NCI-H460 (cell line): ENCODE data around the gene LMX1A. TPM values are rescaled to one million over a fixed set of nuclear protein-coding genes. Genes with fewer than 3 reads are reported as not detected.

Experiments
- DNase-seq: peaks from one replicate; pipeline ENCODE4 v3.0.0-alpha.2; 2016; ENCODE audit warnings: low read depth; ENCODE audit errors: extremely low read depth
- total RNA-seq: library from RNA; depleted of rRNA; stranded (reverse); fragments of >200 nt; shearing (Covaris generic); gene quantifications from 2 replicates; pipeline ENCODE4 v1.2.3, GENCODE V29; 2014

Gene LMX1A
- total RNA-seq, 1 experiment from 2014 or later, result not detected

DNA sequence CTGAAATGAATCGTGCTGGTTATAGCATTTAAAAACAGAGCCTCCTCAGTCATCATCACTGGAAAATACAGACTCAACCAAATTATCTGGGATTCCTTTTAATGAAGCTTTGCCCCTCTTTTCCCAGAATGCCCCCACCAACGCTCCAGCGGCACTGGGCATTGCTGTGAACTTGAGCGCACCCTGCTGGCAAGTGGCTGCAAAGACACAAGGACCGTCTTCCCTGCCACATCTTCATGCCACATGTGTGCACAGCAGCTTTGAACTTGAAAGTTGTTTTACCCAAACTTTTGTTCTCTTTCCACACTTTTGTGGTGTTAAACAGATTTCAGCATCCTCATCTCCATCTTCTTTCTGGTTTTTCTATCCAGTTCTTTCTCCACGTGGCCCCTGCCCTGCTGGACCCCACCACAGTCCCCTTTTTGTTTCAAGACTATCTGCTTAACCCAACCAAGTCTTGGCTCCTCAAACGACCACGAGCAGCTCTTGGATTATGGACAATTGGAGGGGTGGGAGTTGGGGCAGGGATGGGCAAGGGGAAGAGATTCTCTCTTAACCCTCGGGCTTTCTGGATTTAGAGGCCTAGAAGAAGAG, 12.8 kb upstream of the LMX1A start:
- peak; percentile 48 for DNase-seq

DNA sequence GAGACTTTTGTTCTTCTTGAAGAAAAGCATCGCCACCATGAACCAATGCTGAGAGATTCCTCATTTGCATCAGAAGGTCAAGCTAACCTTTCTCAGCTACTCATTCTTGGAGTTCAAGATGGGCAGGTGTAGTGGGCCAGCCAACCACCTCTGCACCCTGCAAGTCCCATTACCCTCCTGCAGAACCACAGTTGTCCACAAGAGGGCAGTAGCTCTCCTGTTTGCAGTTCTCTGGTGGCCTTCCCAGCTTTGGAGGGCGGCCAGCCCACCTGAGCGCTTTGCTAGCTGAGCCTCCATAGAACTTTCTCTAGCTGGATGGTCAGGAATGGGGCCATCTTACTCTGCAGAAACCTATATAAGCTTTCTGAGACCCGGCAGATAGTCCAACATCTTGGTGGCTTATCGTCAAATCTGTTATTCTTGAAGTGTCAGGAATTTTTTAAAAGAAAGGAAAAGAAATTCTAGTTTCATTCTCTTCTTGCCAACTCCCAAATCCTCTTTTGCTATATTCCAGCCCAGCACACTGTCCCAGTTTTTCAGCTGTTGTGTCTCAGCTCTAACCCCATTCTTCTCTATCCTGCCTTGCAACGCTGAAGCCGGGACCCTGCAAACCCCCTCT, 11.0 kb upstream of the LMX1A start:
- DNase-seq, result peak; percentile 73

DNA sequence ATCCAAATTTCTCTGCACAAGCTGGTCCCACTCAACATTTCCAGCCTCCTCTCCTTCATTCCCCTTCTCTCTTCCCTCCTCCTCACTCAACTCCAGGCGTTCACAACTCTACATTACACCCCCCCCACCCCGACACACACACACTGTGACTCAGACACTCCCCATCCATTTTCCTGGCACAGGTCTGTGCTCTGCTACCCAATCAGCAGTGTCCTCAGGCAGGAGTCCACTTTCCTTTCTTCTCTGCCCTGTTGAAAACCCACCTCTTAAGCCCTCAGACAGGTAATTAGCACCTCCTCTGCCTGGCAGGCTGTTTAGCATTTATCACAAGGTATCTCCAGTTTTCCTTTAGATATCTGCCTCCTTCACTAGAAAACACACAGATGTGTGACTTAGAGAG, 8.8 kb upstream of the LMX1A start:
- DNase-seq, result no peak

DNA sequence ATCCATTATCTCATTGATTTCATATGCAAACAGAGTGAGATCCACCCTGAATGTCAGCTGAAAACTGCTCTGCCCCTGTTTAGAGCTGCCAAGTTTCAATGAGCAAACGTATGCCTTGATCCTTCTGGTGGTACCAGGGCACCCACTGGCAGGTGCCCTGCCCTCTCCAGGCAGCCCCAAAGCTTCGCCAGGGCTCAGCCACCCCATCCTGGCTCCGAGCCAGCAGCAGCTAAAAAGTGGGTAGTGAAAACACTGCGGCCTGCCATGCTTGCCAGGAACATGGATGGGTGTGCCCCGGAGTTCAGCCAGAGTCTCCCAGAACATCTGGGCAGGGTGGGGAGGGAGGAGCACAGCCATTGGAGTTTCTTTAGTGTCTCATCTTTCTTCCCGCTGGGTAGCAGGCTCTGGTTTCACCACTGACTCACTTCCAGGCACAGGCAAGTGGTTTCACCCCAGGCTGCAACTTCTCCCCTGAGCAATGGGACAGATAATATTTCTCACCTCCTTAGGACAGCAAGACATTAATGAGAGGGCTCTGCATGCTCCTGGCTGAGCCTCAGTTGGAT, 8.1 kb upstream of the LMX1A start:
- peak; percentile 27 for DNase-seq

DNA sequence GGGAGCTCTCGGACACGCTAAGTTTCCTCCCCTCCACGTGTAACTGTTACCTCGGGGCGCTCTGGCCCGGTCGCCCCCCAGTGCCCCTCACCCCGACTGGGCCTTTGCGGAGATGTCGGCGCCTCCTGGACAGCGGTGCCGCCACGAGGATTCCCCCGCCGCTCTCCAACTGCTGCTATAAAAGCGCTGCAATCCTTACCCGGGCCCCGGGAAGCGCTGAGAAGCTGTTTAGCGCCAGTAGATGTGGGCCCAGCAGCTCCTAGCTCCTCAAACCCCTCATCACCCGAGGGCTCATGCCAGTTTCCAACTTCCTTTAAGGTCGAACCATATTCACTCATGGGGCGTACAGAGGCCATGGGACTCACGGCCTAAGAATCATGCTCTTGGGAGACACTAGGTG, 361 bp upstream of the LMX1A start:
- DNase-seq, result no peak

DNA sequence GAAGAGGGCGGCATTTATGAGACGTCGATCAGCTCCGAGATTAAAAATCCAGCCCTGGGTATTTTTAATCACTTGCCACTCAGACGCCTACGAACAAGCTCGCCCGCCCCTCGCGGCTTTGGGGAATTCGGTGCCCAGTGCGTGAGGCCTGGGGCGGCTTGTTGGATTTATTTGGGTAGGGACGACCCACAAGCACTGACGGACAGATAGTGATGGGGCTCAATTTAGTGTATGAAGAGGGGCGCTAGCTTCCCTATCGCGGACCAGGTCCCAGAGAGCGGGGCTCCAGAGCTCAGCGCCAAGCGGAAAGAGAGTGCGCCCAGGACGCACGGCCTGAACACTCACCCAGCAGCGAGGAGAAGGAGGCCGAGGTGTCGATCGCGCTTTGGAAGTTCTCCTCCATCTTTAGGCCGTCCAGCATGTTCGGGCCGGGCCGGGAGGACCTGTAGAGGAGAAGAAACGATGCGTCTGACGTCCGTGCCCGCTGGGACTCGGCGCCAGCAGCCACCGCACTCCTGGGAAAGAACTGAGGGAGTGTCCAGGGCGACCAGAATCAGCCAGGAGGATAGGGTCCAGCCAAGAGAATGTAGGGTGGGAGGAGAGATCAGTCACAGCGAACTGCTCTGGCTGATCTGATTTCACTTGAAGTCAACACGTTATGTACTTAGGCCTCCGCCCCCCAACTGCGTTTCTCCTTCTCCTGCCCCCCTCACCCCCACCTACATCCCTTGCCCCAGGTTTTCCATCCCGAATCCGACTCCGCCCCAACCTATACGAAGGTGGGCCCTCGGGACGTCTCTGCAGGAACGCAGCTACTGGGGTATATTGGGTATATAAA, 1.2 kb downstream of the LMX1A start:
- DNase-seq, result no peak

DNA sequence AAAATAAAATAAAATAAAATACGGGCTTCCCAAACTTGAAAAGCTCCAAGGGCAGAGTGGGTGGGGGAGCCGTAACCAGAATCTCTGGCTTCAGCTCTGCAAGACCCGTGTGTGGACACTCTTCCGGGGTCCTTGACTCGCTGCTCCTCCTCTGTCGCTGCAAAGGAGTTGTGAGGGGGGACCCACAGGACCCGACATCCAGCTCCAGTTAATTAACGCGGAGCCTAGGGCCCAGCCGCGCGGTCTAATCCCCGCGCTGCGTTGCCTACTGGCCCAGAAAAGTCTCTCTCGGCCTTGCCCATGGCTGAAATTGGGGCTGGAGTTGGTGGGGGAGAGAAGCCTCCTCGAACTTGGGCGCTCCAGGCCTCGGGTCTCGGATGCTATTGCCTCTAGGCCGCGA, 1.8 kb downstream of the LMX1A start:
- DNase-seq, result no peak

DNA sequence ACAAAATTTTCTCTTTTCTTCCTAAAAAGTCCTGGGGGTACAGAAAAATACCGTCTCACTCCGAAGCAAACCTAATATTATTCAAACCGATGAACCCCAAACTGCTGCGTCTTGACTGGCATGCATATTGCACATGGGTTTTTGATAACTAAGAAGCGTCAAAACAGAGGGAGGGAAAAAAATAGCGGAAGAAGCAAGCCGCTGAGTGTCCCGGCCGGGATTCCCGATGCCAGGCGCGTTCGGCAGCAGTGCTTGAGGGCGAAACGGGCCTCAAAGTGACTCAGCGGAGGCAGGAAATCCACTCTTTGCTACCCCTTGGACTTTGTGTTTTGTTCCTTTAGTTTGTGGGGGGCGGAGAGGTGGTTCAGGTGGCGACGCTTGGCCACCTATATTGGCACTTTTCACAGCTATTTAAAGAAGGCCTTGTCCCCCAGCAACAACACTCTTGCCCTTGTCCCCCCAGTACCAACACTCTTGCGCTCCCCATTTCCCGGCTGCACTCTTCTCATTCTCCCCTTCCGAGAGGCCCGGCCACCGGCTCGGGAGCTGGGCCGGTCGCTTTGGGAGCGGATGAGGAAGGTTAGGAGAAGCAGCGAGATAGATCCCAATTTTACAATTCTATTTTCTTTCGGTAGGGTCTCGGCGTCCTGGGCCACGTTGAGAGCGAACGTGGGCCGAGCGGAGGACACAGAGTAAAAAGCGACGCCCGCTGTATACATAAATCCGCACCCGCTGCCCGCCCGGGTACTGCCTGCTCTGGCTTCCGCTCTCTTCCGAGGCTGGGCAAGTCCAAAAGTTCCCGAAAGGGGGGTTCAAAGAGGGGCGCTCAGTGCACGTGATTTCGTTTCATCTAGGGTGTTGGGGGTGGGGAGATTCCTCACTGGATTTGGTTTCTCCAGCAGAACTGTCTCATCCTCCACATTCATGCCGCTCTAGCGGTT, 2.5 kb downstream of the LMX1A start:
- no peak for DNase-seq

DNA sequence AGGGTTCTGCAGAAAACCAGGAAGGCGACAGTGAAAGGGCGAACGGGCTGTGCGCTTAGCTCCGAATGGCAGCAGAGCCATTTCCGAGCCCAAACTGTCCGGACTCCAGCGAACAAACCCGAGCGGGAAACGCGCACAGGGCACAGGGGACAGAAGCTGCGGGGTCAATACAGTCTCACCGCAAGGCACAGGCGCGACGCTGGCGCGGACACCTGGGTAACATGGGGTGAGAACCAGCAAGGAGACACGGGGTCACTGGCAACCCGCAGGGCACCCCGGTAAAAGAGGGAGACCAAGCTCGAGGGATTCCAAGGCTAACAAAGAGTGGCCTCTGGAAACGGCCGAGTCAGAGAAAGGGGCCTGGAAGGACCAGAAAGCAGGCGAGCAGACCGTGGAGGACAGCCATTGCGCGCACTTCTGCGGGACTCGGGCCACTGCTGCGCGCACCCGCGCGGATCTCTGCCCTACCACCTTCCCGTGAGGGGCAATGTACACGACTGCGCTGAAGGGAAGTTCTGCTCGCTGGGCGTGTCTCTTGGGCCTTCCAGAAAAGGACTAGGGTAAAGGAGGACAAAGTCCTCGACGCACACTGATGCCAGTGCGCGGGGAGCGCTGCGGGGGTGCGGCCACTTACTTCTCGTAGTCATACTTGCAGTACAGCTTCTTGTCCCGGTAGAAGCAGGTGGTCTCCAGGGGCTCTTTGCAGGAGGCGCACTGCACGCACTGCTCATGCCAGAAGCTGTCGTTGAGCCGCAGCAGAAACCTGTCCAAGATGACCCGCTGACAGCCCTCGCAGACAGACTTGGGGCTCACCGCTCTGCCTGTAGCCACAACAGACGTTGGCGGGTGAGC, 3.8 kb downstream of the LMX1A start:
- no peak for DNase-seq

DNA sequence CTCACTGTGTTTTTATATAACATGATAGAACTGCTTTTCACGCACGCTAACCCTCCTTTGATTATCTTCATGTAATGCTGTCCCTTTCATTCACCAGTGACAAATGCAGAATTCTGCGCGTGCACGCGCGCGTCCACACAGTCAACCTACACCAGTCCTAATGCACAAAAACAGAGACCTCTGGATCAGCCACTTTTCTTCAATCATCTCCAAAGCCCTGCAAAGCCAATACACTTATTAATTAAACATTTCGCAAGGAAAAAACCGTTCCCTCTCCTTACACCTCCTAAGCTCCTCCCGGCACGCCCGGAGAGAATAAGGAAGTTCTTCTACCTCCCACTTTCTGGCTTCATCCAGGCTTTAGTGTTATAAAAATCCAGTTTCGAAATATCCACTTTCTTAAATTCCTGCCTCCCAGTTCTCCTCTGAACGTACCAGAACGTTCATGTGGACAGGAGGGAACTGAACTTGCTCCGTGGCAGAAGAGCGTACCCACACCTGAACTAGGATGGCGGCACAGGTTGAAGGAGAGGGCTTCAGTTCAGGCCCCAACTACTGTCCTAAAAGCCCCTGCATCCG, 4.6 kb downstream of the LMX1A start:
- DNase-seq, result no peak

DNA sequence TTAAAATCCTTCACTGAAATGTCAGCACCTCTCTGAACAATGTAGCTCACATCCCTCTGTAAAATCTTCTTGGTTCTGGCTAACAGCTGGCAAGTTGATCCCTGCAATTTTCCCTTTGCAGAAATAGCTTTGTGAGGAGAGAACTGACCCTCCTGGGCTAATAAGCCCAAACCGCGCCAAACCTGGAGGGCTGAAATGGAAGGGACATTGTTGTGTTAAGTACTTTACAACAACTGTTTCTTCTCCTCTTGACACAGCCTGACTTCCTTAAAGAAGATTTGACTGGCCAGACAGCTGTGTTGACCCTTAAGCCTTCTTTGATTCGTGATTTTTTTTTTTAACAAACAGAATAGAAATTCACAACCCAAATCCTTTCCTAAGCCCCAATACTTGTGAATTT, 5.7 kb downstream of the LMX1A start:
- no peak for DNase-seq

DNA sequence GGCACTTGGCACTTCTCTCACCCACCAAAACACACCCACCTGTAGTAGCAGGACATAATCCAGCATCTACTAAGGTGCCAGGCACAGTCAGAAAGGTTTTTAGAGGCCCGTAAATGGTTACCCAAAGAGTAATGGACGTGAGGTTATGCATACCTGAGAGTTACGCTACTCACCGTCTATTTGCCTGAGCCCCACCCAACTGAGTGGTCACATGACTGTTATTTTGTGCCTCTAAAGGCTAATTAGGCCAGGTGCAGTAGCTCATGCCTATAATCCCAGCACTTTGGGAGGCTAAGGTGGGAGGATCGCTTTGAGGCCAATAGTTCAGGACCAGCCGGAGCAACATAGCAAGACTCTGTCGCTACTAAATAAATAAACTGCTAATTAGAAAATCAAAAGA, 11.0 kb downstream of the LMX1A start:
- DNase-seq, result no peak

DNA sequence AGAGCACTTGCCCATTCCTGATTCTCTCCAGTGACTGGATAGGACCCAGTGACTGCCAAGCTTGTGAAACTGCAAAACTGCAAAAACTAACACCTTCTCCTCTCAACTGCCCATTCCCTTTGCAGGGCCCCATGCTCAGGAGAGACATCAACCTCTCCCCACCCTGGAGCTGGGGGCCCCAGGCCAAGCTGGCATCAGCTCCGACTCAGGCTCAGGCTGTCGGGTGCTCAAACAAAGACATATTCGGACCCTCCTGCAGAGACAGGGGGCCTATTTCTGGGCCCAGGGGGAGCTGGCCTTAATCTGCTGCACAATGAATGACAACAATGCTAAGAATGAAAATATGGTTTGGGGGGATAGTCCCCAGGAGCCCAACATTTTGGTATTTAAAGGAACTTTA, 11.8 kb downstream of the LMX1A start:
- DNase-seq, result no peak

DNA sequence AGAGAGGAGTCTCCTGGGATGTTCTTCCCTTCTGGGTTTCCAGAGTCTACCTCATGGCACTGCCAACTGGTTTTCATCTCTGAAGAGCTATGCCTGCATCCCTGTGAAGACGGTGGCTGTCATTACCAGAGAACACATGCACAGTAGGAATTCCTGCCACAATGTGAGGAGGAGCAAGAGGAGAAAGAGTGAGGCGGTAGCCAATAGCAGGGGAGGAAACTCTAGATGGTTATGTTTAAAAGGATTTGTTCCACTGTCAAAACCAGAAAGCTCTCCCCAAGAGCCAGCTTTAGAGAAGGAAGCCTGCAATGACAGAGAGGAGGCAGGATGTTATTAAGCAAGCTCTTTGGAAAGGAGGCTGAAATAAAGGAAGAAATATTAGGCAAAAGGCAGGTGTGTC, 12.3 kb downstream of the LMX1A start:
- no peak for DNase-seq

DNA sequence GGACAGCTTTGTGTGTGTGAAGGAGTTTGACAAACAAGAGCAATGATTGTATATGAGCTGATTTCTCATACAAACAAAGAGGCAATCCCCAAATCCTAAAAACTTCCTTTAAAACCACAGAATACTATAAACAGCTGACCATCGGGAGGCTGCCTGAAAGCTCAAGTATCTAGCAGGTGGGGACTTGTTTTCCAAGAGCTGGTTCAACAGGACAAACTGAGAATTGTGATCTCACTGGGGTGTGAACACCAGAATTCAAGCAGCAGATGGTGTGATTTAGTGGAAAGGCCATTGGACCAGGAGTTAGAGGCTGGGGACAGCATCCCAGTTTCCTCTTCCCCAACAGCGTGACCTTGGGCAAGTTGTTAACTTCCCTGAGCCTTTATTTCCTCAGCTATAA, 13.9 kb downstream of the LMX1A start:
- DNase-seq, result no peak

DNA sequence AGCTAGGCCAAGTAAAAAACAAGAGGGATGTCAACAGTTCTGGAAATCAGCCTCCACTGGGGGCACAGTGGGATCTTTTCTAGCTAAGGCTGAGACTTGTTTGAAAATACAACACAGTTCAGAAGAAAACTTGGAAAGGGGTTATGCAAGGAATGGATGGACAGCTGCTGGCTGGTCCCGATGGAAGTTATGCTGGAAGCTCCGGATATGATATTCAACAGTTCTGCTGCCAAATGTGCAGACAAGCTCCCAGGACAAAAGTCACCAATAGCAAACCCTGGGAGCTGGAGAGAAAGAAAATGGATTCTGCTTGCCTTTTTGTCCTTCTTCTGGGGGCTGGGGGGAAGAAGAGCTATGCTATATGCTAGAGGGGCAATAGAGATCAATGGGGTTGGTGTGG, 14.3 kb downstream of the LMX1A start:
- DNase-seq, result no peak

DNA sequence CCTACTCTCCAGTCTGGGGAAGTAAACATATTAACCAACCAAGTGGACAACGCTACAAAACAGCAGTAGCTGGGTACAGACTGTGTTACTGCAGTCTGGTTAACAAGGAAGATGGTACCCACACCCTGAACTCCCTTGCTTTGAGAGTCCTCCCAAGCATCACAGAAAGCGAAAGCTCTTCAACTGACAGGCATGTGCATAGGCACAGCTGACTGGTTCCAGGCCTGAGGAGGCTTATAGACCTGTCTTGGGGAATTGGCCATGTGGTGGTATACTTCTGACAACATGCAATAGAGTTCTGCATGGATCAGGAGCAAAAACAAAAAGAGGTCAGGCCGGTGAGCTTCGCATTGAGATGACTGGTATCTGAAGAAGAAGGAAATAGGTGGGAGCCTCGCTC, 17.4 kb downstream of the LMX1A start:
- no peak for DNase-seq

DNA sequence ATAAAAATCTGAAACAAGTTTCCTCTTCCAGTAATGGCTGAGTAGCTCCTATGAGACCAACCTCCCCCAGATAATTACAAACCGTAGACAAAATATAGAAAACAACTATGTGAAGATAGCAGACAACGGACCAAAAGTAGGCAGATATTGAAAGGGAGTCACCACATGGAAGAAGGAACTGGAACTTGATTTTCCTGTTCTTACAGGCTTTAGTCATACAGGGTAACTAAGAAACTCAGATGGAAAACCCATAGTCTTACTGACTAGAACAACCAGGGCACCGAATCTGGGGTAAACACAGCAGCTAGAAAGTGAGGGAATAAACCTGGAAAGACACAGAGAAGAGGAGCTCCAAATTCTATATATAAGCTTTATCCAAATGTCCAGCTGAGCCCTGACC, 26.0 kb downstream of the LMX1A start:
- no peak for DNase-seq

DNA sequence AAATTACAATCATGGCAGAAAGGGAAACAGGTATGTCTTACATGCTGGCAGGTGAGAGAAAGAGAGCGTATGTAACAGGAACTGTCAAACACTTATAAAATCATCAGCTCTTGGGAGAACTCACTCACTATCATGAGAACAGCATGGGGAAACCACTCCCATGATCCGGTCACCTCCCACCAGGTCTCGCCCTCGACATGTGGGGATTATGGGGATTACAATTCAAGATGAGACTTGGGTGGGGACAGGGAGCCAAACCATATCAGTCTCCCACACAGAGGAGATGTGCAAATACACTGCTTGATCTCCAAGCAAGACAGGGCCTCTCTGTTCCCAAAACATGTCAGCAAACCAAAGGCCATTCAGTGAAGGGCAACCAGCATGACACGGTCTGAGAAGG, 27.4 kb downstream of the LMX1A start:
- no peak for DNase-seq
